Measurements from ENCODE around the gene PLXNA1.

DNA sequence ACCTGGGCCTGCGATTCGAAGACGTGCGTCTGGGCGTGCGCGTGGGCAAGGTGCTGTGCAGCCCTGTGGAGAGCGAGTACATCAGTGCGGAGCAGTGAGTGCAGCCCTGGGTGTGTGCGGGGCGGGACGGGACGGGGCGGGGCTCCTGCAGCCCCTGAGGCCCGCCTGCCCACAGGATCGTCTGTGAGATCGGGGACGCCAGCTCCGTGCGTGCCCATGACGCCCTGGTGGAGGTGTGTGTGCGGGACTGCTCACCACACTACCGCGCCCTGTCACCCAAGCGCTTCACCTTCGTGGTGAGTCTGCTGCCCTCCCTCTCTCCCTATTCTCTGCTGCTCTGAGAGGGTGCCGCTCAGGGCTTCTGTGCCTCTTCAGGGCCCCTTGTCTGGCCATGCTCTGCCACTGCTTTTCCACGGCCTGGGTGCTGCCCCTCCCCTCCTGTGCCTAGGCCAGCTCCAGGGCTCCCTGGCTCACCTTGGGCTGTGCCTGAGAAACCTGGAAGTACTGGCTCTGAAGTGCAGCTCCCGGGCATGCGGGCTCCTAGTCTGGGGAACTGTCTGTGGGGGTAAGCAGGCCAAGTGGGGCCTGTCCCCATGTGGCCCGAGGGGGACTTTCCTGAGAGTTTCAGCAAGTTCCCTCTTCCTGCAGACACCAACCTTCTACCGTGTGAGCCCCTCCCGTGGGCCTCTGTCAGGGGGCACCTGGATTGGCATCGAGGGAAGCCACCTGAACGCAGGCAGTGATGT lies 31.8 kb downstream of the PLXNA1 start:
- TF ChIP-seq, protein P1, sequence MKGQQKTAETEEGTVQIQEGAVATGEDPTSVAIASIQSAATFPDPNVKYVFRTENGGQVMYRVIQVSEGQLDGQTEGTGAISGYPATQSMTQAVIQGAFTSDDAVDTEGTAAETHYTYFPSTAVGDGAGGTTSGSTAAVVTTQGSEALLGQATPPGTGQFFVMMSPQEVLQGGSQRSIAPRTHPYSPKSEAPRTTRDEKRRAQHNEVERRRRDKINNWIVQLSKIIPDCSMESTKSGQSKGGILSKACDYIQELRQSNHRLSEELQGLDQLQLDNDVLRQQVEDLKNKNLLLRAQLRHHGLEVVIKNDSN (IDR thresholded peaks at IDR 0.05): no peak
- TF ChIP-seq, protein P2, sequence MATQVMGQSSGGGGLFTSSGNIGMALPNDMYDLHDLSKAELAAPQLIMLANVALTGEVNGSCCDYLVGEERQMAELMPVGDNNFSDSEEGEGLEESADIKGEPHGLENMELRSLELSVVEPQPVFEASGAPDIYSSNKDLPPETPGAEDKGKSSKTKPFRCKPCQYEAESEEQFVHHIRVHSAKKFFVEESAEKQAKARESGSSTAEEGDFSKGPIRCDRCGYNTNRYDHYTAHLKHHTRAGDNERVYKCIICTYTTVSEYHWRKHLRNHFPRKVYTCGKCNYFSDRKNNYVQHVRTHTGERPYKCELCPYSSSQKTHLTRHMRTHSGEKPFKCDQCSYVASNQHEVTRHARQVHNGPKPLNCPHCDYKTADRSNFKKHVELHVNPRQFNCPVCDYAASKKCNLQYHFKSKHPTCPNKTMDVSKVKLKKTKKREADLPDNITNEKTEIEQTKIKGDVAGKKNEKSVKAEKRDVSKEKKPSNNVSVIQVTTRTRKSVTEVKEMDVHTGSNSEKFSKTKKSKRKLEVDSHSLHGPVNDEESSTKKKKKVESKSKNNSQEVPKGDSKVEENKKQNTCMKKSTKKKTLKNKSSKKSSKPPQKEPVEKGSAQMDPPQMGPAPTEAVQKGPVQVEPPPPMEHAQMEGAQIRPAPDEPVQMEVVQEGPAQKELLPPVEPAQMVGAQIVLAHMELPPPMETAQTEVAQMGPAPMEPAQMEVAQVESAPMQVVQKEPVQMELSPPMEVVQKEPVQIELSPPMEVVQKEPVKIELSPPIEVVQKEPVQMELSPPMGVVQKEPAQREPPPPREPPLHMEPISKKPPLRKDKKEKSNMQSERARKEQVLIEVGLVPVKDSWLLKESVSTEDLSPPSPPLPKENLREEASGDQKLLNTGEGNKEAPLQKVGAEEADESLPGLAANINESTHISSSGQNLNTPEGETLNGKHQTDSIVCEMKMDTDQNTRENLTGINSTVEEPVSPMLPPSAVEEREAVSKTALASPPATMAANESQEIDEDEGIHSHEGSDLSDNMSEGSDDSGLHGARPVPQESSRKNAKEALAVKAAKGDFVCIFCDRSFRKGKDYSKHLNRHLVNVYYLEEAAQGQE (IDR thresholded peaks at IDR 0.05; ENCODE audit: low read depth): no peak
- no peak for TF ChIP-seq YY1 (IDR thresholded peaks at IDR 0.05; ENCODE audit: low read depth)
- TF ChIP-seq TAF1 (IDR thresholded peaks at IDR 0.05; ENCODE audit: low read depth): no peak
- no peak for TF ChIP-seq CEBPB (IDR thresholded peaks at IDR 0.05)
- TF ChIP-seq FOXM1 (IDR thresholded peaks at IDR 0.05; ENCODE audit: borderline replicate concordance, low read depth): no peak
- no peak for TF ChIP-seq EP300 (IDR thresholded peaks at IDR 0.05; ENCODE audit: borderline replicate concordance)
- TF ChIP-seq, protein P3, sequence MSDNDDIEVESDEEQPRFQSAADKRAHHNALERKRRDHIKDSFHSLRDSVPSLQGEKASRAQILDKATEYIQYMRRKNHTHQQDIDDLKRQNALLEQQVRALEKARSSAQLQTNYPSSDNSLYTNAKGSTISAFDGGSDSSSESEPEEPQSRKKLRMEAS (IDR thresholded peaks at IDR 0.05): no peak
- TF ChIP-seq RAD21 (IDR thresholded peaks at IDR 0.05; ENCODE audit: low read depth): no peak
- no peak for TF ChIP-seq ZBTB7A (IDR thresholded peaks at IDR 0.05; ENCODE audit: low read depth)
- TF ChIP-seq NFIC (IDR thresholded peaks at IDR 0.05): no peak

Data from Ishikawa (cell line).